PC-3 (cell line): Measurements from ENCODE around the gene TPM1. TPM values are rescaled to one million over a fixed set of nuclear protein-coding genes. Genes with fewer than 3 reads are reported as not detected.

ENCODE experiments used
- ATAC-seq: fragments of 200-7000 bp; cut with Tn5 transposase; 2 replicates; pipeline ENCODE4 v1.9.1; 2020; ENCODE audit warnings: mild to moderate bottlenecking, moderate library complexity
- BruUV-seq: library from RNA; stranded (reverse); fragments of 400-500 nt; replicated peaks from 2 replicates; lab custom pipeline; 2021; lab: Mats Ljungman, UMichigan
- CTCF ChIA-PET: fragments of 300-600 bp; sonication (Branson Sonifier 250); formaldehyde crosslinking; loops from one replicate; lab custom pipeline; 2022; ENCODE audit warnings: antibody characterized with exemption; lab: Charles Lee
- POLR2A ChIA-PET: fragments of 300-600 bp; sonication (Branson Sonifier 250); formaldehyde crosslinking; loops from one replicate; lab custom pipeline; 2022; ENCODE audit warnings: antibody characterized with exemption; ENCODE audit not compliant: unreplicated experiment; lab: Charles Lee
- DNase-seq: peaks from one replicate; pipeline ENCODE4 v3.0.0-alpha.2; 2015
- H2AFZ ChIP-seq: fragments of 300-600 bp; sonication (generic); 2 replicates; pipeline ENCODE4 v1.6.0; 2016; ENCODE audit warnings: antibody characterized with exemption, low read length
- H3F3A ChIP-seq: fragments of 300-600 bp; sonication (generic); one replicate; pipeline ENCODE4 v1.6.0; 2017; ENCODE audit warnings: antibody characterized with exemption, low read length, control low read depth, mild to moderate bottlenecking; ENCODE audit not compliant: unreplicated experiment
- H3K27ac ChIP-seq: fragments of 300-600 bp; sonication (generic); 2 replicates; pipeline ENCODE4 v1.5.1; 2016; ENCODE audit warnings: mild to moderate bottlenecking, low read length
- H3K27me3 ChIP-seq: fragments of 300-600 bp; sonication (generic); 2 replicates; pipeline ENCODE4 v1.6.1; 2016; ENCODE audit warnings: low read length, mixed read lengths
- H3K36me3 ChIP-seq: fragments of 300-600 bp; sonication (generic); 2 replicates; pipeline ENCODE4 v1.6.1; 2016; ENCODE audit warnings: low read depth, mixed run types, low read length, mixed read lengths
- H3K4me1 ChIP-seq: fragments of 300-600 bp; sonication (generic); 2 replicates; pipeline ENCODE4 v1.5.1; 2016; ENCODE audit warnings: low read length; ENCODE audit not compliant: insufficient read depth
- H3K4me2 ChIP-seq: fragments of 300-600 bp; sonication (generic); 2 replicates; pipeline ENCODE4 v1.6.0; 2016; ENCODE audit warnings: low read length
- H3K4me3 ChIP-seq: fragments of 300-600 bp; sonication (generic); 2 replicates; pipeline ENCODE4 v1.5.1; 2016; ENCODE audit warnings: mild to moderate bottlenecking, low read length, mixed read lengths
- H3K79me2 ChIP-seq: fragments of 300-600 bp; sonication (generic); 2 replicates; pipeline ENCODE4 v1.6.1; 2017; ENCODE audit warnings: low read length, mixed read lengths
- H3K9ac ChIP-seq: fragments of 300-600 bp; sonication (generic); 2 replicates; pipeline ENCODE4 v1.6.0; 2016; ENCODE audit warnings: mild to moderate bottlenecking, low read length
- H3K9me2 ChIP-seq: fragments of 300-600 bp; sonication (generic); replicated peaks from 2 replicates; pipeline ENCODE4 v1.6.1; 2016; ENCODE audit warnings: mixed run types, low read length, mixed read lengths
- H3K9me3 ChIP-seq: fragments of 300-600 bp; sonication (generic); 2 replicates; pipeline ENCODE4 v1.6.1; 2016; ENCODE audit warnings: low read length, mixed read lengths
- H4K20me1 ChIP-seq: fragments of 300-600 bp; sonication (generic); 2 replicates; pipeline ENCODE4 v1.6.1; 2016; ENCODE audit warnings: low read length, mixed read lengths
- CTCF ChIP-seq: fragments of 300-600 bp; sonication (generic); conservative IDR thresholded peaks from 2 replicates; pipeline ENCODE4 v1.5.1; 2017; ENCODE audit warnings: antibody characterized with exemption, low read depth, mild to moderate bottlenecking, low read length
- EZH2 ChIP-seq: fragments of 300-600 bp; sonication (generic); IDR thresholded peaks from one replicate; pipeline ENCODE4 v1.6.1; 2017; ENCODE audit warnings: antibody characterized with exemption, mild to moderate bottlenecking, low read length; ENCODE audit not compliant: unreplicated experiment
- EZH2phosphoT487 ChIP-seq: fragments of 300-600 bp; sonication (generic); IDR thresholded peaks from 2 replicates; pipeline ENCODE4 v1.6.1; 2018; ENCODE audit warnings: mild to moderate bottlenecking, antibody characterized with exemption, low read length, borderline replicate concordance
- intact Hi-C: fragments of 100-400 bp; cut with micrococcal nuclease; formaldehyde crosslinking; loops from 2 replicates; pipeline ENCODE4 v1.9.0; 2023
- total RNA-seq: library from RNA; depleted of rRNA; stranded (reverse); fragments of >200 nt; gene quantifications from 2 replicates; pipeline ENCODE4 v1.2.3, GENCODE V29; 2014

TPM1 gene
- total RNA-seq, 1 experiment from 2014 or later = 127 TPM

- Histone ChIP-seq H3K36me3 (no peaks in the 10 kb centered on the region), H3K27me3 (no peaks in the 10 kb centered on the region), H2AFZ (no peak overlapping the region), H3K4me3 (no peak overlapping the region), H3K79me2 (no peaks in the 10 kb centered on the region), H3K9ac (no peak overlapping the region), H4K20me1 (no peaks in the 10 kb centered on the region), H3K4me1 (no peaks in the 10 kb centered on the region), H3F3A (no peaks in the 10 kb centered on the region), H3K9me2 (no peaks in the 10 kb centered on the region), H3K9me3 (no peaks in the 10 kb centered on the region), H3K4me2 (no peak overlapping the region), H3K27ac (no peak overlapping the region)
- intact Hi-C loops = no loop called here
- ATAC-seq = no peak
- TF ChIP-seq EZH2 (no peak), CTCF (no peak), EZH2phosphoT487 (no peak)
- DNase-seq = no peak
- no TSS peak for BruUV-seq
- ChIA-PET POLR2A (no interaction called here), CTCF (no interaction called here)
Observed at GRCh38 chr15:63035977-63036376, 6.6 kb upstream of the TPM1 start.

- ATAC-seq = no peak
- Histone ChIP-seq H3K9me2 (no peaks in the 10 kb centered on the region), H3K9me3 (no peaks in the 10 kb centered on the region), H4K20me1 (no peaks in the 10 kb centered on the region), H3K36me3 (no peaks in the 10 kb centered on the region), H3K4me2 (no peak overlapping the region), H3F3A (no peaks in the 10 kb centered on the region), H3K4me3 (no peak overlapping the region), H3K4me1 (no peaks in the 10 kb centered on the region), H3K9ac (no peak overlapping the region), H3K27ac (no peak overlapping the region), H3K79me2 (peaks cover 3% of the 10 kb centered on the region), H3K27me3 (no peaks in the 10 kb centered on the region), H2AFZ (no peak overlapping the region)
- peak; percentile 28 for DNase-seq
- no peak for TF ChIP-seq EZH2phosphoT487
- no peak for TF ChIP-seq EZH2
- TF ChIP-seq CTCF = no peak
- no TSS peak for BruUV-seq
- POLR2A ChIA-PET = no interaction called here
- intact Hi-C loops = no loop called here
- CTCF ChIA-PET = no interaction called here
Observed at GRCh38 chr15:63037976-63038720, 4.4 kb upstream of the TPM1 start.

DNA sequence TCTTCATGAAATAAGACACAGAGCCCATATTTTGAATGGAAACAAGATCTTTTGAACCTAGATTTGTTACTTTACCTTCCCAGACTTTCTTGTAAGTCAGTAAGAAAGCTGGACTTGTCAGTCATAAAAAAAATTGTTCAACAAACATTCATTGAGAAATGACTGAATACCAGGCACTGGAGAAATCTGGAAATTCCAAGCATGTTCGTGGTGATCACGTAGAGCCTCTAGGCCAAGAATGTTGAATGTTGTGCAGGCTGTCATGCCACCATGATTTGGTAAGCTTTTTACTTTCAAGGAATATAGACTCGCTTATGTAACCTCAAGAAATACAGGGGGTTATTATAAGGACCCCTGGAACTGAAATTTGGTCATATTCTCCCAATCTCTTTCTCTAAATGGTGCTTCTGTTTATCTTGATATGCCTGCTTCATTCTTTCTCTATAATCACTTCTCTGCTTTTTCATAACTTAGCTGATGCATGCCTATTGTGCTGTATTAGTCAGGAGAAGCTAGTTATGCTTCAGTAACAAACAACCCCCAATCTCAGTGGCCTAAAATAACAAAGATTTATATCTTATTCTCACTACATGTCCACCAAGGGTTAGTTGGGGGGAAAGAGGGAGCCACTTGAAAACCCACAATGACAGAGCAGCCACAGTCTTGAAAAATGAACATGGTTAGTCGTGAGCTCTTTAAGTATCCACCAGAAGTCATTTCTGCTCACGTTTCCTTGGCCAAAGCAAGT lies 3.4 kb upstream of the TPM1 start:
- TF ChIP-seq CTCF = no peak
- TF ChIP-seq EZH2phosphoT487 = no peak
- TF ChIP-seq EZH2 = no peak
- H3K9me3 ChIP-seq = no peaks in the 10 kb centered on the region
- H4K20me1 ChIP-seq = no peaks in the 10 kb centered on the region
- H3K9ac ChIP-seq = no peak overlapping the region
- no peak overlapping the region for H2AFZ ChIP-seq
- no peak for ATAC-seq
- no peak overlapping the region for H3K27ac ChIP-seq
- no peaks in the 10 kb centered on the region for H3K27me3 ChIP-seq
- no peak overlapping the region for H3K4me3 ChIP-seq
- no peaks in the 10 kb centered on the region for H3K36me3 ChIP-seq
- H3K4me1 ChIP-seq = peaks cover 3% of the 10 kb centered on the region; the same call in 1 of the 2 replicates
- ChIA-PET CTCF (no interaction called here), POLR2A (no interaction called here)
- H3F3A ChIP-seq = no peaks in the 10 kb centered on the region
- peaks cover 13% of the 10 kb centered on the region for H3K79me2 ChIP-seq
- DNase-seq = no peak
- intact Hi-C loops = no loop called here
- BruUV-seq = no TSS peak
- H3K9me2 ChIP-seq = no peaks in the 10 kb centered on the region
- H3K4me2 ChIP-seq = no peak overlapping the region
